Limb (tissue), 2 donors: ENCODE measurements around the gene ZBTB20.

Experiments
- DNase-seq, 2 donors: peaks; one replicate each; pipeline ENCODE4 v3.0.0-alpha.2; 2016; ENCODE audit errors: extremely low spot score in 2 of 2

Gene ZBTB20

DNA sequence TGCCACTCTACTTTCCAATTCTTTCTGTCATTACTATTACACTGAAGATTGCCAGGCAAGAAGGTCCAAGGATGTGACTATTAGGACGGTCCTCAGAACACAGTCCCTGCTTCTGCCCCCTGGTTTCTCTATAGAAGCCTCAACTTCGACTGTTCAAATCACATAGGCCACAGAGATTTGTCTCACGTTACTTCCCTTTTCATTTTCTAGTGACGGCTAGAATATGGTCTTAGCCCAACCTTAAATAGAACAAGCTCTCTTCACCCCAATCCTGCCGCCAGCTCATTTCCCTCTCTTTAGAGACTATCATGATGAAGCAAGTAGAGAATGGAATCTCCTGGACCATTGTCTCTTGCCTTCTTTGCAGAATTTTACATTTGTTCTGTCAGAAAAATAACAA, 768.3 kb downstream of the ZBTB20 start:
- DNase-seq: no peak

DNA sequence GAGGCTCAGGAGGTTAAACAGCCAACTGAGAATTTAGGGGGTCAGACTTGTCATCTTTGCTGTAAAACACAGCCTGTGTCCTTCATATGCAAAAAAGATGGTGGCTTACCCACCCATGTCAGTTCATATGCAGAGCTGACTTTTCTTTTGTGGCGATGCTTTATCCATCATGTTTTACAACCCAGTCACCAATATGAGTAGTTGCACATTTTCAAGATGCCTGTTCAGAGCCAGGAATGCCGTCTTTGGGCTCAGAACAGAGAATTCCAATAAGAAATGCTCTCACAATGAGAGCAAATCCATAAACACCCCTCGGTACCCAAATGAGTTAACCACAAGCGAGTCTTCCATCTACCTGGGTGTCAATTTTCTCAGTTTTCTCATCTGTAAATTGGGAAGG, 769.7 kb downstream of the ZBTB20 start:
- no peak for DNase-seq

DNA sequence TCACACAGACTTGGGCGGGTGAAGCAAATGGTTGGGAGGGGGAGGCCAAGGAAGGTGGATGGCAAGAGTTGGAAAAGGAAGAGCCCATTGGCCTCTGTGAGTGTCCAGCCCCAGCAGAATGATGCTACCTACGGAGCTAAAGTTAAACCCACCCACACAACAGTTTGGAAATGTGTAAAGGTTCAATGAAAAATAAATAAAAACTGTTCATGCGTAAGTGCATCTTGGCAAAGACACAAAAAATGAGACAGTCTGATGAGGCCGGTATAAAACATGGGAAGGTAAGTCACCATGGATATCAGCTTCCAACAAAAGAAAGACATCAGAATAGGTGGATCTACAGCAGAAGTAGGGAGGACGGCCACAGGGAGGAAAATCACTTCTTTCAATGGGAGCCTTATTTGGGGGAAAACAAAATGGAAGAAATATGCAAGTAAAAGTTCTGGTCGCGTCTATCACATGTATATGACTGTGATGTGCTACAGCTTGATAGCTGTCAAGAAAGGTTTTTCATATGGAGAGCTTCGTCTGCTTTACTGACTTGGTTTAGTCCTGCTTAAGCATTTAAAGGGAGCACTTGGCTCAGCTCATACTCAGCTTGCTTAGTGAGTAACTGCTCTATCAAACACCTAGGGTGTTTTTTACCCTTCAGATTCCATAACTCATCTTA, 770.4 kb downstream of the ZBTB20 start:
- DNase-seq: no peak

DNA sequence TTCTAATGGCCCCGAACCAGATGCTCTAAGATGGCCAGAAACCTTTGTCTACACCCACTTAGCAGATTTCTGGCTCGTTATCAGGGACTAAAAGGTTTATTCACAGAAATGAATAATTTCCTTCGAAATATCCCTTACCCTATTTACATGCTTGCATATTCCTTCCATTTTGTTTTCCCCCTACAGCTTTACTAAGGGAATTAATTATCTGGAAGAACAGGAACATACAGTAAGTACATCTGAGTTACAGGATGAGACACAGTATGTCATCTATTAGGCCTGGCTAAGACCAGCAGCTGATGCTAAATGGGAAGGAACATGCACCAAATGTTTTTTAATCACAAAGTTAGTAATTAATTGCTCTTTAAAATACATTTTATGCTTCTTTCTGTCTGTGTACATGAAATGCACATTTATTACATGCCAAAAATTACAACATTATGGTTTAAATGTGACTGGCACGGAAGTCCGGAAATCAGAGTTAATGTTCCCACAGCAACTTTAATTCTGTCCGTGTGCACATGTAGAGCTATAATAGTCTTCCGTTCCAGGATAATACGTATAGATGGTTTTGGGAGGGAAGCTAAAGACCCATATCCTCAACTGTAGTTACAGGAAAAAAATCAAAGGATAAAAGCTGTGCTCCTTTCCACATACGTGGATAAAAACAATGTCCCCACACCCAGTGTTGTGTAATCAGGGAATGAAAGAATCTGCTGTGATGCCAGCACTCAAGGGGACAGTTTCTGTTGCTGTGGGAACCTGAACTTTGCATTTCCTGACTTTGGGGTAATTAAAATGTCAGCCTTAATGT, 771.3 kb downstream of the ZBTB20 start:
- DNase-seq: peak in 1 of 2 donors; percentile 42

DNA sequence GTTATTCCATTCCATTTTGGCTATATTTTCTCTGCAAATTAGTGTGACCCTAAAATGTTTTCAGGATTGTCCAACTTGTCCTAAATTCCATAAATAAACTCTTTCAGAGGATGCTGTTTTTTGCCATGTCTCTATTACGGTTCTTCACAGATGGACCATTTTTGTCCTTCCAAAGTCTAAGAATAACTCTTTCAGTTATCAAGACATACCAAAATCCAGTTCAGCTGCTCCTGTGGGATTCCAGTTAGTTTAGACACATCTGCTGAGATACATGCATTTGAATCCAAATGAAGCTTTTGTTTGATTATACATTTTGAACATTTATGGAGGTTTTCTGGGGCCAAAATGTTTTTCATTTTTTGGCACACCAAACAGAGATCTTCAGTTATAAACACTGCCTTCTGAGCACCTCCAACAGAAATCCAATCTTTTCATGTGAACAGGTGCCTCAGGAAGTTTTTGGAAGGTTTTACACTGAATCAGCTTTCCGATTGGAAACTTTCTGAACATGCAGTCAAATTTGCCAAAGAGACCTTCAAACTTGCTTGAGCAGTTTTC, 772.6 kb downstream of the ZBTB20 start:
- peak in 1 of 2 donors; percentile 15 for DNase-seq

- no peak for DNase-seq
Observed at GRCh38 chr3:114370537-114371174, 776.4 kb downstream of the ZBTB20 start.

- DNase-seq: no peak
Observed at GRCh38 chr3:114365909-114366308, 781.2 kb downstream of the ZBTB20 start.

DNA sequence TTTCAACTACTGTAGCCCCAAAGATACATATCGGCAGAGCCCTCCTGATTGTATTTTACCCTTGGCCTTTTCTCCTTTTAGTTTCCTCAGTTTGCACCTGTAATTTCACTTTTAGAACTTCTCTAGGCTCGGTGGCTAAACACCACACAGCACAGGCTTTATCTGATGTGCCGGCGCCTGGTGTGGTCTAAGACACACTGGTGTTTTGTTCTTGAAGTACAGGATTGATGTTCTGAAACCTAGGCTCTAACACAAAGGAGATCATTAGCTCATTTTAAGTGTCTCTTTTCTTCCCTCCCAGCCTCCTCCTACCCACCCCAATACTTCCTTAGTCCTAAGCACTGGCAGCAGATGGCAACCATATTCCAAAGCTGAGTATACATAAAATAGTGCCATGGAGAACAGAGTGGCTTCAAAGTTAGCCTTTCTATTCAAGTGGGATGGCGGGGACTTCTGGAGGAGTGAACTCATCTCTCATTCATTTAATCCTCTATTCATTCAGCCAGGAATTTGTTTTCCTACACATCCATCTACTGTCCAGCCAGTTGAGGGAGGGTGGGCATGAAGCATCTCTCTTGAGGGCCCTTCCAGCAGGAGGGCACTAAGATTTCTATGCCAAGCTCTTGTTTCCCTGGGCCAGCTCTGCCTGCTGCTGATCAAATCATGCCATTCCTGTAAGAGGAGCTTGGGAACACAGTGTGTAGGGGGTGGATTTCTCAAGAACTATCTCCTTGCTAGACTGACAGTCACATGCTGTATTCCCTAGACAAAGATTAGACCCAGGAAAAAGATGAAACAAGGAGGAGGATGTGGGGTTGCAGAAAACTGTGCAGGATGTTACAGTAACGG, 782.1 kb downstream of the ZBTB20 start:
- DNase-seq: no peak

- DNase-seq: no peak
Observed at GRCh38 chr3:114363554-114364202, 783.4 kb downstream of the ZBTB20 start.

DNA sequence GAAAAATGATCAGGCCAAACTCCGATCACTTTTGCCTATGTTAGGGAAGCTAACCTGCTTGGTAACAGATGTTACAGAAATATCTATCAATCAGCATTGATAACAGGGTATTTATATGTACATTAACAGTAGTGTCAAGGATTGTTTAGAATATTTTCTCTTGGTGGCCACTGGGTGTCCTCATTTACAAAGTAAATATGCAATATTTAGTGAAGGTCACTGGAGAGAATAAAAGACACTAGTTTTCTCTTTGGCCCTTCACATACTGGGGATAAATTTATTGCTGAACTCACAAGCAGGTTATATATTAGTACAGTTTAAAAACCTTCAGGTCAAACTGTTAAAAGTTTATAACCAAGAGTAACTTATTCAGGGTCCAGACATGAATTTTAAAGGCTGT, 784.3 kb downstream of the ZBTB20 start:
- DNase-seq: peak in 1 of 2 donors; percentile 61

- no peak for DNase-seq
Observed at GRCh38 chr3:114361391-114361790, 785.7 kb downstream of the ZBTB20 start.

DNA sequence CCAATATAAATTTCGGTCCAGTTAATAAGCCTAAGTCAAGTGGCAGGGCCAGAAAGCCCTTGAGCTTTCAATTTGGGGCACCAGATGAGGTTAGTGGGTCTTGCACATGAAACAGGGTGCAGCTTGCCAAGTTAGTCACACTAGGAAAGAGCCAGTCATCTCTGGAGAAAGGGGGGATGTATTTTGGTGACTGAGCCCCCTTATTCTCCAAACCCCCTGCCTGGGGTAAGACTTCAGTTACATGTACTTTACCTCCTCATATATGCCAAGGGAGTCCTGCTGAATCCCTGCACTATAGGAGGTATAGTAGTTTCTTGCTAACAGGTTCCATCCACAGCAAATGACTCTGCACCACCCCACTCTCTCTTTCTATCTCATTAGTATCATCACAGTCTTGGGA, 790.6 kb downstream of the ZBTB20 start:
- no peak for DNase-seq

DNA sequence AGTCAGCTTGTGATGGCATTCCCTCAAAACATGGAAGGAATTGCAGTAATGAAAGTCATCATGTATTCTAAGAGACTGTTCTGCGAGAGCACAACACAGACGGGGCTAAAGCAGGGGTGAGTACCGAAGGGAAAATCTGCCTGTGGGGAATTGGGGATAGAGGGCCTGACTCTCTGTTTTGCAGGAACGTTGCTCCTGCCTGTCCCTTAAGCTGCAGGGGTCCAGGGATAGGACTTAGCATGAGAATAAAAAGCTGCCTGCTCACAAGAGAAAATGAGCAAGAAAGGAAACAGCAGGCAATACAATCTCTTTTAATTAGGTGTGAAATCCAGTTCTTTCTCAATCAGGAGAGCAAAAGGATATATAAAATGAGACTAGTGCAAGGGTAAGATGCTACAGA, 791.0 kb downstream of the ZBTB20 start:
- DNase-seq: no peak

GRCh38 chr3:114355653-114356052, 791.4 kb downstream of the ZBTB20 start:
- no peak for DNase-seq

GRCh38 chr3:114351822-114352145, 795.3 kb downstream of the ZBTB20 start:
- no peak for DNase-seq

DNA sequence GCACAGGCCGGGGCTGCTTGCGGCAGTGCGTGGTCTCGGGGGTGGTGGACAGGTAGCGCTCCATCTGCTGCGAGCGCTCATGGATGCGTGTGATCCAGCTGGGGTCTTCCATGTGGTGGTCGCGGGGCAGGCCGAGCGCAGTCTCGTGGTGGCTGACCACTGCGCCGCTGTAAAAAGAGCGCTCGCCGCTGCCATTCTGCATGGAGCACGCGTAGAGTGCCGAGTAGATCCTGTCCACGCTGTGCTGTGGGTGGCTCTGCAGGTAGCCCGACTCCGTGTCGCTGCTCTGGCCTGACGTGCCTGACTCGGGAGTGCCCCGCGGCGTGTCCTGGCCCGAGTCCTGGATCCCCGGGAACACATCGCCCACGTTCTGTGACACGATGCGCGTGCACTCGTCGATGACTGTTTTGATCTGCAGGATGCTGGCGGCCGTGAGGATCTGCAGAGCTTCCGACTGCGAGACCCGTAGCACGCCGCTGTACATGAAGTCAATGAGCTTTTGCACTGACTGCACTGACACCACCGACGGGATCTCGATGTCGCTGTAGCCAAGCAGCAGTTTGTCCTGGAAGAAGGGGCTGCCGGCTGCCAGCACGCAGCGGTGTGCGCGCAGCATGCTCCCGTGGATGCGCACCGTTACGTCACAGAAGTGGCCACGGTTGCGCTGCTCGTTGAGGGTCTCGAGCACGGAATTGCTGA, 795.8 kb downstream of the ZBTB20 start:
- no peak for DNase-seq

- DNase-seq: no peak
Observed at GRCh38 chr3:114350690-114351089, 796.4 kb downstream of the ZBTB20 start.

- DNase-seq: no peak
Observed at GRCh38 chr3:114350271-114350670, 796.8 kb downstream of the ZBTB20 start.

GRCh38 chr3:114344492-114344891, 802.6 kb downstream of the ZBTB20 start:
- DNase-seq: no peak

DNA sequence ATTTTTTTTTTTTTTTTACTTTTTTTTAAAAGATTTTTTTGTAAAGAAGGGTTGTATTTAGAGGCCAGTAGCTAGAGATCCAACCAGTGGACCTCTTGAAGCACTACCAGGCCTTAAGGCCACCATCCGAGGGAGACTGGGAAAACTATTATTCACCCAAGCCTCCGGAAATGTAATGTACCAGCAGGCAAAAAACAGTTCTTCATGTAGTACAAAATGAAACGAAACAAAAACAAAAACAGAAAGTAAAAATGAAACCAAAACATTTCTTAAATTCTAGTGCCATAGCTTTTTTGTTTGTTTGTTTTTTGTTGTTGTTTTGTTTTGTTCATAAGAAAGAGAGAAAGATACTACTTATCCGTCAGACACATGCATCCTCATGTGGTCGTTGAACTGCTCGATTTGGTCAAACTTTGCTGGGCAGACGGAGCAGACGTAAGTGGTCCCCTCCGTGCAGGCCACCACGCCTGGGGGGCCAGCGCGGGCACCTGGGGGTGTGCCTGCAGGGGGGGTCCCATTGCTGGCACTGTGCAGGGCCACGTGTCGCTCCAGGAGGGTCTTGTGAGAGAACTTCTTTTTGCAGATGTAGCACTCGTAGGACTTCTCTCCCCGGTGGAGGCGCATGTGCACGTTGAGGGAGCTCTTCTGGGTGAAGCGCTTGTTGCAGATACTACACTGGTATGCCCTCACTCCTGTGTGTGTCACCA, 808.3 kb downstream of the ZBTB20 start:
- DNase-seq: no peak
